ENCODE results near the gene TRPV2. TPM values are rescaled to one million over a fixed set of nuclear protein-coding genes. Genes with fewer than 3 reads are reported as not detected.
"Not testable (repeated sequence)": the region's sequence is repeated elsewhere in the genome, so short reads cannot be mapped to it uniquely, and the experiment has no call there.

Gene TRPV2, protein sequence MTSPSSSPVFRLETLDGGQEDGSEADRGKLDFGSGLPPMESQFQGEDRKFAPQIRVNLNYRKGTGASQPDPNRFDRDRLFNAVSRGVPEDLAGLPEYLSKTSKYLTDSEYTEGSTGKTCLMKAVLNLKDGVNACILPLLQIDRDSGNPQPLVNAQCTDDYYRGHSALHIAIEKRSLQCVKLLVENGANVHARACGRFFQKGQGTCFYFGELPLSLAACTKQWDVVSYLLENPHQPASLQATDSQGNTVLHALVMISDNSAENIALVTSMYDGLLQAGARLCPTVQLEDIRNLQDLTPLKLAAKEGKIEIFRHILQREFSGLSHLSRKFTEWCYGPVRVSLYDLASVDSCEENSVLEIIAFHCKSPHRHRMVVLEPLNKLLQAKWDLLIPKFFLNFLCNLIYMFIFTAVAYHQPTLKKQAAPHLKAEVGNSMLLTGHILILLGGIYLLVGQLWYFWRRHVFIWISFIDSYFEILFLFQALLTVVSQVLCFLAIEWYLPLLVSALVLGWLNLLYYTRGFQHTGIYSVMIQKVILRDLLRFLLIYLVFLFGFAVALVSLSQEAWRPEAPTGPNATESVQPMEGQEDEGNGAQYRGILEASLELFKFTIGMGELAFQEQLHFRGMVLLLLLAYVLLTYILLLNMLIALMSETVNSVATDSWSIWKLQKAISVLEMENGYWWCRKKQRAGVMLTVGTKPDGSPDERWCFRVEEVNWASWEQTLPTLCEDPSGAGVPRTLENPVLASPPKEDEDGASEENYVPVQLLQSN
- 5.4 and 14.5 TPM in 2 replicates for total RNA-seq

DNA sequence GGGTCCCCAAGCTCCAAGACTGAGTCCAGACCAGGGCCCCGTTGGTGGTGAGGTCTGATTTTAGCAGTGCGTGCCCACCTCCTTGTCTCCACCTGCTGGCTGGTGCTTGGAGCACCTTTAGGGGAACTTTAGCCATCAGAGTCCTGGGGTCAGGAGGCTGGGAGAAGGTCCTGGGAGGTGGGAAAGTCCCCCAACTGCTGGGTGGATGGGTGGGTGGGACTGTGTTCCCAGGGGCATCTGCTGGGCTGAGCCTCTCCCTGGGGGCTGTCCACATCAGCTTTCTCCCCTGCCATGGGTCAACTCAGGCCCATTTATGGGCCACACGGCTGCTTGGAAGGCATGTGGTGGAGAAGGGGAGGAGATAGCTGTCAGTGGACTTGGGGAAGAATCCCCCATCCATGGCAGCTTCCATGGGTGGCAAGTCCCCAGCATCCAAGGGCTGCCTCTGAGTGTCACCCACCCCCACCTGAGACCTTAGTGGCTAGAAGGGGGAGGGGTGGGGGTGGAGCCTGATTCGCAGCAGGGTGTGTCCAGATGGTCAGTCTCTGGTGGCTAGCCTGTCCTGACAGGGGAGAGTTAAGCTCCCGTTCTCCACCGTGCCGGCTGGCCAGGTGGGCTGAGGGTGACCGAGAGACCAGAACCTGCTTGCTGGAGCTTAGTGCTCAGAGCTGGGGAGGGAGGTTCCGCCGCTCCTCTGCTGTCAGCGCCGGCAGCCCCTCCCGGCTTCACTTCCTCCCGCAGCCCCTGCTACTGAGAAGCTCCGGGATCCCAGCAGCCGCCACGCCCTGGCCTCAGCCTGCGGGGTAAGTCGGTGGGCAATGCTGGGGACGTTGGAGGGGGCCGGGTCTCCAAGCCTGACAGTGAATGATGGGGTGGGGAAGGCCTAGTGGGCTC is at the start of gene TRPV2:
Gene TRPV2 (plus strand): TSS at position 541 of the 894 bp plus-strand sequence. CDS start 2,098 bp downstream, outside the sequence.
- DNase-seq (ENCODE audit: low read depth), result no peak

DNA sequence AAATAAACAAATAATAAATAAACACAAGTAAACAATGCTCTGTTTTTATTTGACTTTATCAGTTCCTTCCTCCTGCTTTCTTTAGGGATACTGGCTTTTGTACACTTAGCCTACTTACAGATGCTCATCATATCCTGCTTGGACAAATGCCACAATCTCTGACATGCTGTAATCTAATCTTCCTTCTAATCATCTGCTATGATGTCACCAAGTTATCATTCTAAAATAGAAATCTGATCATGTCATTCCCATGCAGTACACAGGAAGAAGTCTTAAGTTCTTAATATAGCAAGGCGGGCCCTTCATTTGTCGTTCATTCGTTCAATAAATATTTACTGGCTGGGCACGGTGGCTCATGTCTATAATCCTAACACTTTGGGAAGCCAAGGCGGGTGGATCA is 43.6 kb upstream of the TRPV2 start:
- no peak for DNase-seq (ENCODE audit: low read depth)

- no peak for DNase-seq (ENCODE audit: low read depth)
Observed at GRCh38 chr17:16374146-16374938, 41.0 kb upstream of the TRPV2 start.

DNA sequence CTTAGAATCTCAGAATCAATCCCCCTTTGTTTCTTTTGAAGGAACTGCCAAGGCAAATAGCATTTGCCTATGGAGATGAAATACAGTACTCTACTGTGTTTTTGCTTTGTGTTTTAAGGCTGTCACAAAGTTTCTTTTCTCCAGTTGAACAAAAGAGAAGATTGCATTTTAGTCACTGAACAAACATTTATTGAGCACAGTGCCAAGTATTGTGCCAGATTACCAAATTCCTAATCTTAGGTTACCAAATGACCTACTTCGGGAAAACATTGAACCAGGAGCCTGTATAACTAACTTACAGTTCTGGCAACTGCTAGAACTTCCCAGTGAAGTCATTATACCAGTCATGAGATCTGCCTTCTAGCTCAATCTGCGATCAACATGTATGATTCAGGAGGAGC is 37.4 kb upstream of the TRPV2 start:
- DNase-seq (ENCODE audit: low read depth), result peak; percentile 59

DNA sequence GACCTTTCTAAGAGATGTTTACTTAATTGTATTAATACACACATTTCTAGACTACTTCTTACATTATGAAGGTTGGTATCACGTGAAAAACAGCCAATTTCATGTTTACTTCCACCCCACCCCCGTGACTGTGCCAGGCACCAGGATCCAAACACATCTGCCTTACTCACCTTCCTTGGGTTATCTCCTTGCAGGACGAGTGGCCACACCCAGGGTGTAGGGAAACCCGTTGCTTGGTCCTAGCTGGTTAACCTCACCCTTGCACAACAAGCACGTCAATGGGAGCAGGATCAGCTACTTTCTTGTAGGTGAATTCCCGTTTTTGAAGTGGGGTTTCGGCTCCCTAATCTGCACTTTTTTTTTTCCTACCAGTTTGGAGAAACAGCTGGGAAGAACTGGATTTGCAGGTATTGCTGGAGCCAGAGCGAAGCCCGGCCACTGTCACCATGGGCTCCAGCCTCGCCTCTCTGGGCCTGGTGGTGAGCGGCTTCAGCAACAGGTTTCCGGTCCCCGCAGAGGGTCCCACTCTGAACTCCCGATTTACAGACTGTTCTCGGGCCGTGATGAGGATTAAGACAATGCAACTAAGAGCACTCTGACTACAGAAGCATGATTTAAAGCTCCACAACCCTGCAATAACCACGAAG is 36.6 kb upstream of the TRPV2 start:
- DNase-seq (ENCODE audit: low read depth), result no peak

DNA sequence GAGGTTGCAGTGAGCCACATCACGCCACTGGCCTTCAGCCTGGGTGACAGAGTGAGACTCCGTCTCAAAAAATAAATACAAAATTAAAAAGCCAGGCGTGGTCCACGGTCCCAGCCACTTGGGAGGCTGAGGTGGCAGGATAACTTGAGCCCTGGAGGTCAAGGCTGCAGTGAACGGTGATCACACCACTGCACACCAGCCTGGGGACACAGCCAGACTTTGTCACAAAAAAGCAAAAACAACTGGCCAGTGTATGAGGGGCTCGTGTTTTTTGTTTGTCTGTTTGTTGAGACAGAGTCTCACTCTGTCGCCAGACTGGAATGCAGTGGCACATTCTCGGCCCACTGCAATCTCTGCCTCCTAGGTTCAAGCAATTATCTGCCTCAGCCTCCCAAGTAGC is 35.7 kb upstream of the TRPV2 start:
- DNase-seq (ENCODE audit: low read depth), result no peak

DNA sequence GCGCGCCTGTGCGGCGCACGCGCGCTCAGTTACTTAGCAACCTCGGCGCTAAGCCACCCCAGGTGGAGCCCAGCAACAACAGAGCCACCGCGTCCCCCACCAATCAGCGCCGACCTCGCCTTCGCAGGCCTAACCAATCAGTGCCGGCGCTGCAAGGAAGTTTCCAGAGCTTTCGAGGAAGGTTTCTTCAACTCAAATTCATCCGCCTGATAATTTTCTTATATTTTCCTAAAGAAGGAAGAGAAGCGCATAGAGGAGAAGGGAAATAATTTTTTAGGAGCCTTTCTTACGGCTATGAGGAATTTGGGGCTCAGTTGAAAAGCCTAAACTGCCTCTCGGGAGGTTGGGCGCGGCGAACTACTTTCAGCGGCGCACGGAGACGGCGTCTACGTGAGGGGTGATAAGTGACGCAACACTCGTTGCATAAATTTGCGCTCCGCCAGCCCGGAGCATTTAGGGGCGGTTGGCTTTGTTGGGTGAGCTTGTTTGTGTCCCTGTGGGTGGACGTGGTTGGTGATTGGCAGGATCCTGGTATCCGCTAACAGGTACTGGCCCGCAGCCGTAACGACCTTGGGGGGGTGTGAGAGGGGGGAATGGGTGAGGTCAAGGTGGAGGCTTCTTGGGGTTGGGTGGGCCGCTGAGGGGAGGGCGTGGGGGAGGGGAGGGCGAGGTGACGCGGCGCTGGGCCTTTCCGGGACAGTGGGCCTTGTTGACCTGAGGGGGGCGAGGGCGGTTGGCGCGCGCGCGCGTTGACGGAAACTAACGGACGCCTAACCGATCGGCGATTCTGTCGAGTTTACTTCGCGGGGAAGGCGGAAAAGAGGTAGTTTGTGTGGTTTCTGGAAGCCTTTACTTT is 34.5 kb upstream of the TRPV2 start, which contains the start of gene UBB:
Gene UBB (plus strand): TSS at position 452 of the 856 bp plus-strand sequence. CDS start 817 bp downstream, outside the sequence.
- peak; percentile 95 for DNase-seq (ENCODE audit: low read depth)

GRCh38 chr17:16381496-16381820 is 33.9 kb upstream of the TRPV2 start:
- peak; percentile 27 for DNase-seq (ENCODE audit: low read depth)

GRCh38 chr17:16383216-16383615 is 32.2 kb upstream of the TRPV2 start:
- no peak for DNase-seq (ENCODE audit: low read depth)

DNA sequence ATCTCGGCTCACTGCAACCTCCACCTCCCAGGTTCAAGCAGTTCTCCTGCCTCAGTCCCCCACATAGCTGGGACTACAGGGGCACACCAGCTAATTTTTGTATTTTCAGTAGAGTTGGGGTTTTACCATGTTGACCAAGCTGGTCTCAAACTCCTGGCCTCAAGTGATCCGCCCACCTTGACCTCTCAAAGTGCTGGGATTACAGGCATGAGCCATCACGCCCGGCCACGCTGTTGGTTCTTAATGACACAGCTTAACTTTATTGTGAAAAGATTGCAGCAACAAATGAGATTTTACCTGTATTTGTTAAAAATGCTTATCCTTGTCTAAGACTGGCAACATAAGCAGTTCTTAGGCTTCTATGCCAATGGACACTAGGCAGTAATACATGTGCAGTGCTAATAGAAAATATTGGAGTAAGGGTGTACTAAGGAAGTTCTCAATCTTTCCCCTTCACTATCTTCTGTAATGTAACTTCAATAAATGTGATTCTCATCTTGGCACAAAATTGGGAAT is 31.5 kb upstream of the TRPV2 start:
- DNase-seq (ENCODE audit: low read depth), result no peak

DNA sequence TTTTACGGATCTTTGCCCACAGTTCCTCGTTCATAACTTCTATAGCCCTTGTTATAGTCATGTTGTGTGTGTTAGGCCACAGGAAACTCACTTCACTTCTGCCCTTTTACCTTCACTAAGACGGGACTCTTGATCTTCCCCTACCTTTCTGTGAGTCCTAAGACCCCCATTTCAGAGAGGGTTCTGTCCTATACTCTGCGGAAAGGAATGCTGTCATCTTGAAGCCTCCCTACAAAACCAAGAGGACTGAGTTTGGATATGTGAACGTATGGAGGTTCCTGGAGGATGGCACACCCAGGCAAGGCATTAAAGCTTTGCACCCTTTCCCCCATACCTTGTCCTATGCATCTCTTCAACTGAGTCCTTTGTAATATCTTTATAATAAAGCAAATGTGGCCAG is 30.8 kb upstream of the TRPV2 start:
- no peak for DNase-seq (ENCODE audit: low read depth)

GRCh38 chr17:16386126-16386507 is 29.3 kb upstream of the TRPV2 start:
- DNase-seq (ENCODE audit: low read depth), result not testable (repeated sequence)

DNA sequence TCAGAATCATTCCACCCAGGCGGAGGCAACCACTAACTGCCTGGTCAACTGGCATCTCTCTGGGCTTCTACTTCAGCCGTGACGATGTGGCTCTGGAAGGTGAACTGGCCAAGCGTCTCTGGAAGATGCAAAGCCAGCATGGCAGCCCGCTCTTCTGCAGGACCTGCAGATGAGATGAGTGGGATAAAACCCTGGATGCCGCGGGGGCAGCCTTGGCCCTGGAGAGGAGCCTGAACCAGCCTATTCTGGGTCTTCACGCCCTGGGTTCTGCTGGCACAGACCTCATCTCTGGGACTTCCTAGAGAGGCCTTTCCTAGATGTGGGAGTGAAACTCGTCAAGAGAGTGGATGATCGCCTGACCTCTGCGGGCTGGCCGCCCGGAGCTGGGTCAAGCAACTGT is 23.9 kb upstream of the TRPV2 start:
- no peak for DNase-seq (ENCODE audit: low read depth)

DNA sequence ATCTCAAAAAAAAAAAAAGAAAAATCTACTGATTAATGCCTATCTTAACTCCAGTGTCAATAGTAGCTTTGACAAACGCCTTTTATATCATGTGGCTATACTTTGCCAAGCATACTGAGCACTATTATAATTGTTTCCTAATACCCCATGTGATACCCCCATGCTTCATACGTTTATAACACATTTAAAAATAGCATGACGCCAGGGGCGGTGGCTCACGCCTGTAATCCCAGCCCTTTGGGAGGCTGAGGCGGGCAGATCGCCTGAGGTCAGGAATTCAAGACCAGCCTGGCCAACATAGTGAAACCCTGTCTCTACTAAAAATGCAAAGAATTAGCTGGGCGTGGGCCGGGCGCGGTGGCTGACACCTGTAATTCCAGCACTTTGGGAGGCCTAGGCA is 22.9 kb upstream of the TRPV2 start:
- DNase-seq (ENCODE audit: low read depth), result not testable (repeated sequence)

DNA sequence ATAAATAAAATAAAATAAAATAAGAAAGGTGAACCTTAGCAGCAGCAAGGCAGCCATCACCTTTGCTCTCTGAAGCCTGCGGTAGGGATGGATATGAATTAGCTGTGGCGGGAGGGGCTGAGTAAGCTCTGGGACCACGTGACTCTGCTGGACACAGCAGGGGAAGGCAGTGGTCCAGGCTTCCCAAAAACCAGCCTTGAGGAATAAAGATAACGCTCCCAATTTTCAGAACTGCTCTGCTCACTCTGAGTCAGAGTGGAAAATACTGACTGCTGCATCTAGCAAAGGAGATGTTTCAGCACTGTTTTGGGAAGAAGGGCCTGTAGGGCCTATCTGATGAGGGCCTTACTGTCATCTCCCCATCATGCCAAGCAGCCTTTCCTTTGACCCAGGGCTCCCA is 19.5 kb upstream of the TRPV2 start:
- not testable (repeated sequence) for DNase-seq (ENCODE audit: low read depth)

- DNase-seq (ENCODE audit: low read depth), result not testable (repeated sequence)
Observed at GRCh38 chr17:16396693-16397092, 18.7 kb upstream of the TRPV2 start.

DNA sequence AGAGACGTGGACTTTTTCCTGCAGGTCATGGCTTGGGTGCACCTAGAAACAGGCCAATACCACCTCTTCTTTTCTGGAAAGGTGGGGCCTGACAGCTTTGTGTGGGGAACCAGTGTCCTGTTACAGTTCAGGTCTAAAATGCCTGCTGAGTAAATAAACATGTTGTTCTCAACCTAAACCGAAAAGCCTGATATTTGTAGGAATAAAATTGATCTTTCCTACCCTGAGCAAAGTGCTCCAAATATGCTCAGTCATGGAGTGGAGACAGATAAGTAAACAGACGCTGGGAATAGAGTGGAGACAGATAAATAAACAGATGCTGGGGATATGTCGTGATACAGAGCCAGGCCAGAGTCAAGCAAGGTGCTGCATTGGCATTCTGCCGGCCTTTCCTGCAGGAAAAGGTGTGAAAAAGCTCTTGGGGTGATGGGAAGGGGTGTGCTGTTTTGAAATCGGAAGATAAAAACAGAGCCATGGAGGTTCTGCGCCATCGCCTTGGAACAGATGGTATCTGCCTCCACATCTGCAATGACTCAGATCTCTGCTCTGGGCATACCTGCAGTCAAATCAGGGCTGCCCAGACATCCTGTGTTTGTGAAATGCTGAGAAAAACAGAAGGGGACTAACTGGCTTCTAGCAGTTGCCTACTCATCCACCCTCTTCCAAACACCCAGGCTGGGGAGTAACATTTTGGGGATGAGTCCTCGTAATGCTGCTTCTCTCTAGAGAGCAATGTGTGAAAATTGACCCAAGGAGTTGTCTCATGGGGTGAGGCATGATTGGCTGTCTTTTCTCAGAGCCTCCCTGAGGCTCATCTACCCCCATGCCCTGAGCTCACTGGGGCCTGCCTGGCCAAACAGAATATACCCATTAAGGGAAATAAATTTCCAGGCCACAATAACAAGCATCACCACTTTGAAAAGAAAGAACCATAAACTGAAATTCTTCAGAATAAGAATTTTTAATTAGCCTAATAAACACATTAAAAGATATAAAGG is 16.8 kb upstream of the TRPV2 start:
- peak; percentile 51 for DNase-seq (ENCODE audit: low read depth)

DNA sequence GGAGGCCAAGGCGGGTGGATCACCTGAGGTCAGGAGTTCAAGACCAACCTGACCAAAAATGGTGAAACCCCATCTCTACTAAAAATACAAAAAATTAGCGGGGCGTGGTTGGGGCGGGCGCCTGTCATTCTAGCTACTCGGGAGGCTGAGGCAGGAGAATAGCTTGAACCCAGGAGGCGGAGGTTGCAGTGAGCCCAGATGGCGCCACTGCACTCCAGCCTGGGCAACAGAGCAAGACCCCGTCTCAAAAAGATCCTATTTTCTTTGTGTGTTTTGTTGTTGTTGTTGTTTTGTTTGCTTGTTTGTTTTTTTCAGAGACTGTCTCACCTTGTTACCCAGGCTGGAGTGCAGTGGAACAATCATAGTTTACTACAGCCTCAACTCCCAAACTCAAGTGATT is 11.5 kb upstream of the TRPV2 start:
- not testable (repeated sequence) for DNase-seq (ENCODE audit: low read depth)
